ENCODE results near the gene ASS1. TPM values are rescaled to one million over a fixed set of nuclear protein-coding genes. Genes with fewer than 3 reads are reported as not detected.
"Not testable (repeated sequence)": the region's sequence is repeated elsewhere in the genome, so short reads cannot be mapped to it uniquely, and the experiment has no call there.

ASS1 gene
- total RNA-seq, result 1.9 and 2.1 TPM in 2 replicates

- intact Hi-C loops (cut with micrococcal nuclease), result no loop called here
Observed at GRCh38 chr9:130444565-130445221, at the start of gene ASS1. Gene ASS1 (plus strand): TSS chr9:130444961. CDS start chr9:130452229, 7,268 bp downstream.

DNA sequence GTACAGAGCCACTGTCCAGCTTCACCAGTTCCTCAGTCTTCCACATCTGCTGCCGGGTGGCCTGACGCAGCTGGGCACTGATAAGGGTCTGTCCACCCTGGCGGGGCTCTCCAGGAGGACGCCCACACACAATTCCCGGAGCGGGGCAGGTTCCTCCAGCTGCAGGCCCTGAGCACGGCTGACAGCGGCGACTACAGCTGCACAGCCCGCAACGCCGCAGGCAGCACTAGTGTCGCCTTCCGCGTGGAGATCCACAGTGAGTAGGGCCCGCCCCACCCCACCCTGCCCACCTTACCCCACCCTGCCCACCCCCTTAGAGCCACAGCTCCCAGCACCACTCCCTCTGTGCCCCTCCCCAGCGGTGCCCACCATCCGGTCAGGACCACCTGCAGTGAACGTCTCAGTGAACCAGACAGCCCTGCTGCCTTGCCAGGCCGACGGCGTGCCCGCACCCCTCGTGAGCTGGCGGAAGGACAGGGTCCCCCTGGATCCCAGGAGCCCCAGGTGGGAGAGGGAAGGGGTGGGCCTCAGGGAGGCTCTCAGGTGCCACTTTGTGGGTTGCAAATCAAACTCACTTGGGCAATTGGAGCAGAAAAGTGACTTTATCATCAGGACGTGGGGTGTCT is 48.8 kb upstream of the ASS1 start:
- intact Hi-C loops (cut with micrococcal nuclease), result no loop called here

GRCh38 chr9:130396581-130396980 is 48.2 kb upstream of the ASS1 start:
- intact Hi-C loops (cut with micrococcal nuclease), result no loop called here

GRCh38 chr9:130398487-130399240 is 46.1 kb upstream of the ASS1 start:
- intact Hi-C loops (cut with micrococcal nuclease), result no loop called here

DNA sequence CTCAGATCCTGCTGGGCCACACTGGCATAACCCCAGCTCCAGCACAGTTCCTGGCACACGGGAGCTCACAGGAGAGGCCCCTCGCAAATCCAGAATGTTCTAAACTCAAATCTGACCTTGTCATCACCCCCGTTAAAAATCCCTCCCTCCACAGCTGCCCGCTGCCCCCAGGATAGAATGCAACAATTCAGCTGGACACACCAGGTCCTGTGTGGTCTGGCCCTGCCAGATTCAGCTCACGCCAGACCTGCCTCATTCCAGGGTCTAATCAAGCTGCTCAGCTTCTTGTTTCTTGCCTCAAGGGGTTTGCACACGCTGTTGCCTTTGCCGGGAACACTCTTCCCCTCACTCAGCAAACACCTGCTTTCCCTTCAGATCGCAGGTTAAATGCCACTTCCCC is 45.0 kb upstream of the ASS1 start:
- intact Hi-C loops (cut with micrococcal nuclease), result no loop called here

DNA sequence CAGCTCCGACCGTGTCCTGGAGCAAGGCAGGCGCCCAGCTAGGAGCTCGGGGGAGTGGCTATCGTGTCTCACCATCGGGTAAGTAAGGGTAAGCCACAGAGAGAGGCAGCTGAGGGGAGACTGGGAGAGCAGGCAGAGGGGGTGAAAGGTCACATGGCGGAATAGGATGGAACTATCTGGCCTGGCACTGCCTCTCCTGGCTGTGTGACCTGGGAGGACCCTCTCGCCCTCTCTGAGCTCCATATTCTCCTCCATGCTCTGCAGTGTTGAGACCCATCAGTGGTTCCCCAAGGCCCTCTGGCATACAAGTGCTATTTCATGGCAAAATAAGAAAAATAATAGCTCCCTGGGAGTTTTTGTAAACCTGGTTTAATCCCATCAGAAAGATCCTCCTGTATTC is 43.9 kb upstream of the ASS1 start:
- intact Hi-C loops (cut with micrococcal nuclease), result no loop called here

DNA sequence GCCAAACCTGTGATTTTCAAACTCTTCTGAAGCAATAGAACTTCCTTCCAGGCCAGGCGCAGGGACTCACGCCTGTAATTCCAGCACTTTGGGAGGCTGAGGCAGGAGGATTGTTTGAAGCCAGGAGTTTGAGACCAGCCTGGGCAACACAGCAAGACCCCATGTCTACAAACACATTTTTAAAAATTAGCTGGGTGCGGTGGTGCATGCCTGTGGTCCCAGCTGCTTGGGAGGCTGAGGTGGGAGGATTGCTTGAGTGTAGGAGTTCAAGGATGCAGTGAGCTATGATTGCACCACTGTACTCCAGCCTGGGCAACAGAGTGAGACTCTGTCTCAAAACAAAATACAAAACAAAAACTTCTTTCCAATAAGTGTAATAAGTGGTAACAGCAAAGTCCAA is 43.0 kb upstream of the ASS1 start:
- intact Hi-C loops (cut with micrococcal nuclease), result not testable (repeated sequence)

- intact Hi-C loops (cut with micrococcal nuclease), result no loop called here
Observed at GRCh38 chr9:130402243-130402642, 42.5 kb upstream of the ASS1 start.

GRCh38 chr9:130402645-130403440 is 41.9 kb upstream of the ASS1 start:
- intact Hi-C loops (cut with micrococcal nuclease), result no loop called here

- intact Hi-C loops (cut with micrococcal nuclease), result no loop called here
Observed at GRCh38 chr9:130405657-130406257, 39.0 kb upstream of the ASS1 start.

DNA sequence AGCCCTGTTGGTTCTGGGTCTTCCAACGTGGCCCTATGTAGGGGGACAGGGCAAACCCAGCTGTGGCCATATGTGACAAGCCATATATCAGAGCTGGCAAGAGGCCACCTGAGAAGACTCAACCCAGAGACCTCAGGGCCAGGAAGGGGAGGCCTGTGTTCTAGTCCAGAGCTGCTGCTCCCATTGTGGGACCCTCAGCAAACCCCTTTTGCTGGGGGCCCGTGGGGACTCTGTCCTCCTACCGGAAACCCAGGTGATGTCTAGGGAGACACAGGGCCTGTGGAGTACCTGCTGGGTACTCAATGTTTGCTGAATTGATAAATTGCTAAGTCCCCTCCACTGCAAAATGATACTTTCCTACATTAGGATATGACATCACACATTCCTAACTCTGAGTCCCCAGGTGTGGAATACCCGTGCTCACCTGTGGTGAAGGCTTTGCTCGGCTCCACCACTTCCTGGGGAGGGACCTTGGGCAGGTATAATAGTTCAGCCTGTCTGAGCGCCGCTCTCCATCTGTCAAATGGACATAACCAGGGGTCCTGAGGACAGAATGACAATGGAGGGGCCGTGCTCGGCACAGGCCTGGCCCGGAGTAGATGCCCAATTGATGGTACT is 38.4 kb upstream of the ASS1 start:
- intact Hi-C loops (cut with micrococcal nuclease), result no loop called here

DNA sequence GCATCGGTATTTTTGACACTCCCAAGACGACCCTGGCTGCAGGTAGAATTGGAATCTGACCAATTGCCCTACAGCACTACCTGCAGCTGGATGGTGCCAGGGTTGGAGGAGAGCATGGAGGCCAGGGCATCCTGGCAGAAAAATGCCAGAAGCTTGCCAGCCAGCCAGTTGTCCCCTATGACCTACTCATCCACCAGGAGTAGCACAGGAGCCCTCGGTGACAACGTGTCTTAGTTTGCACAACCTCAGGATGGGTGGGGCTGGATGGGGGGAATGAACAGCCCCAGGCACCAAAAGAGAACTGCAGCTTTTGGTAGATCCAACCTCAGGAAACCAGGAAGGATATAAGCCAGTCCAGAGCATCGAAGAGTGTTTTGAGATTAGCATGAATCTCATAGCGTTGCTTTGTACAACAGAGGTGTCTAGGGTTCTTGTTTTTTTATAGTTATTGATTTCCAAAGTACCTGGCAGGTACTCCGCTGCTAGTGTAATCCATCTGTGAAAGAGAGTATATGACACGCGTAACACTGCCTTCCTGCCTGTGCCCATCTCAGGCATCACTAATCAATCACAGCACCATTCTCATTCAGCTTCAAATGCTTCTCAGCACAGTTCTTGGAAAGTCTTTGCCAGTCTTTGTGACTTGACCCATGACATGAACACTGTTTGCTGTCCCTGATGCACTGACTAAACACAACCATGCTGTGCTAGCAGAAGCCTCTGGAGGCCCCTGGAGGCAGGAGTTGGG is 36.7 kb upstream of the ASS1 start:
- intact Hi-C loops (cut with micrococcal nuclease), result no loop called here

- intact Hi-C loops (cut with micrococcal nuclease), result no loop called here
Observed at GRCh38 chr9:130408669-130409068, 36.1 kb upstream of the ASS1 start.

GRCh38 chr9:130409246-130409645 is 35.5 kb upstream of the ASS1 start:
- intact Hi-C loops (cut with micrococcal nuclease), result no loop called here

- intact Hi-C loops (cut with micrococcal nuclease), result no loop called here
Observed at GRCh38 chr9:130410443-130410842, 34.3 kb upstream of the ASS1 start.

DNA sequence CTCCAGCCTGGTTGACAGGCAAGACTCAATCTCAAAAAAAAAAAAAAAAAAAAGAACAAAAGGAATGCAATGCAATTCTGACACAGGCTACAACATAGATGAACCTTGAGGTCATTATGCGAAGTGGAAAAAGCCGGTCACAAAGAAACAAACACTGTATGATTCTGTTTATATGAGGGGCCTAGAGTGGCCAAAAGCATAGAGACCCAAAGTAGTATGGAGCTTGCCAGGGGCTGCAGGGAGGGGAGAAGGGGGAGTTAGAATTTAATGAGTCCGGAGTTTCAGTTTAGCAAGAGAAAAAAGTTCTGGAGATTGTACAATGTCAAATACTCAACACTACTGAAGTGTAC is 33.2 kb upstream of the ASS1 start:
- intact Hi-C loops (cut with micrococcal nuclease), result no loop called here

DNA sequence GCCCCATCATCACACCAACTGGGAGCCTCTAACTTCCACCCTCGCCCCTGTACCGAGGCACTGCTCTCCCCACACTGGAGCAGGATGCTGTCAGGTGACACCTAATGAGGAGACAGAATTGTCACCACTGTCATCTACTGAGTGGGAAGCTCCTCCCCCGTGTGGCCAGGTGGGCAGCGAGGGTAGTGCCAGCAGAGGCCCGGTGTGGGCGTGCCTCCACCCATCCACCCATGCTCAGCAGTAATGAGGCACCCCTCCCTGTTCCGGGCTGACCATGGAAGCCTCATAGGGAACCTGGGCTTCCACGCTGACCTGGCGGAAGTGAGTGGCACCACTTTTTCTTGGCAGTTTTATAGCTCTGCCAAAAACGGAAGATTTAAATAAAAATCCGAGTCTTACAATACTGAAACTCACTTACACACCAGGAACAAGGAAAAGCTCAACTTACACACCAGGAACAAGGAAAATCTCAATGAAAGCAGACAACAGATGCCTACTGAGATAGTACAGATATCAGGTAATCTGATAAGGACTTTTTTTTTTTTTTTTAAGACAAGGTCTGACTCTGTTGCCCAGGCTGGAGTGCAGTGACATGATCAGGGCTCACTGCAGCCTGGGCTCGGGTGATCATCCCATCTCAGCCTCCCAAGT is 30.6 kb upstream of the ASS1 start:
- intact Hi-C loops (cut with micrococcal nuclease), result no loop called here

- intact Hi-C loops (cut with micrococcal nuclease), result no loop called here
Observed at GRCh38 chr9:130414910-130415746, 29.6 kb upstream of the ASS1 start.

DNA sequence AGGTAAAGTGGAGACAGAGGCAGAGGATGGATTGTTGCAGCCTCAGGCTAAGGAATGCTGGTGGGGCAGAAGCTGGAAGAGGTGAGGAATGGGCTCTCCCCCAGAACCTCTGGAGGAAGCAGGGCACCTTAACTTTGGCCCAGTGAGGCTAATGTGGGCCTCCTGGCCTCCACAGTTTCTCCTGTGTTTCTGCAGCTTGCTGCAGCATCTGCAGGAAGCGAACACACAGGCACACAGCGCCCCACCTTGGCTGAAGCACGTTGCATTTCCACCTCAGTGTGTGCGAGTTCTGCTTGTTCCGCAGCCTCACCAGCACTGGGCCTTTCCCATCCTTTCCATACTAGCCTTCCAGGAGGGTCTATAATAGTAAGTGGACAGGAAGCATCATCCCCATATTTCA is 27.2 kb upstream of the ASS1 start:
- intact Hi-C loops (cut with micrococcal nuclease), result no loop called here

Data from T-helper 2 cell treated with Interferon-gamma antibody and Interleukin-4, amounts not matched to agents 100 ng/mL and 5 ng/mL, for 36 hours (primary cell).